Fibroblast of lung (primary cell): ENCODE data around the gene PARVG. TPM values are rescaled to one million over a fixed set of nuclear protein-coding genes. Genes with fewer than 3 reads are reported as not detected.
A peak's percentile ranks its signal among the peaks of the same experiment; 100 is the strongest.

Source experiments
- DNase-seq, 2 donors: peaks; one replicate each; pipeline versions ENCODE4 v3.0.0 to v3.0.0-alpha.2; 2010; ENCODE audit warnings: low read depth in 2 of 2
- H2AFZ ChIP-seq: 2 replicates; pipeline ENCODE4 v1.5.1; 2012; ENCODE audit warnings: low read length, control low read depth, inconsistent platforms
- H3K27ac ChIP-seq: 2 replicates; pipeline ENCODE4 v1.5.1; 2011; ENCODE audit warnings: low read length, control low read depth; ENCODE audit not compliant: insufficient read depth
- H3K27me3 ChIP-seq: 2 replicates; pipeline ENCODE4 v1.5.1; 2011; ENCODE audit warnings: mild to moderate bottlenecking, low read length; ENCODE audit not compliant: control insufficient read depth, insufficient read depth
- H3K36me3 ChIP-seq: 2 replicates; pipeline ENCODE4 v1.5.1; 2011; ENCODE audit warnings: low read length; ENCODE audit not compliant: control insufficient read depth, insufficient read depth
- H3K4me1 ChIP-seq: 2 replicates; pipeline ENCODE4 v1.5.1; 2011; ENCODE audit warnings: low read length; ENCODE audit not compliant: control insufficient read depth, insufficient read depth; ENCODE audit errors: extremely low read depth
- H3K4me2 ChIP-seq: 2 replicates; pipeline ENCODE4 v1.5.1; 2011; ENCODE audit warnings: low read length, control low read depth; ENCODE audit not compliant: insufficient read depth; ENCODE audit errors: extremely low read depth
- H3K4me3 ChIP-seq, 4 experiments: fragments of 200-600 bp in 1 of 4; sonication (generic) in 1 of 4; replicated peaks in 1 of 4; 2 replicates each; pipeline ENCODE4 v1.5.1; 2011 to 2016; ENCODE audit warnings: low read length in 4 of 4, low read depth in 3 of 4, mild to moderate bottlenecking in 3 of 4, control low read depth in 2 of 4, inconsistent platforms in 1 of 4, mixed read lengths in 1 of 4; ENCODE audit not compliant: insufficient read depth in 1 of 4; ENCODE audit errors: control extremely low read depth in 1 of 4
- H3K79me2 ChIP-seq: 2 replicates; pipeline ENCODE4 v1.5.1; 2012; ENCODE audit warnings: mild to moderate bottlenecking, low read length, inconsistent platforms; ENCODE audit not compliant: control insufficient read depth, insufficient read depth
- H3K9ac ChIP-seq: 2 replicates; pipeline ENCODE4 v1.5.1; 2011; ENCODE audit warnings: mild to moderate bottlenecking, low read length, control low read depth; ENCODE audit not compliant: insufficient read depth
- H3K9me3 ChIP-seq: 2 replicates; pipeline ENCODE4 v1.5.1; 2012; ENCODE audit warnings: low read depth, low read length; ENCODE audit not compliant: control insufficient read depth, insufficient read depth
- H4K20me1 ChIP-seq: 2 replicates; pipeline ENCODE4 v1.5.1; 2011; ENCODE audit warnings: low read length; ENCODE audit not compliant: control insufficient read depth, insufficient read depth; ENCODE audit errors: extremely low read depth
- CTCF ChIP-seq, 2 donors: IDR thresholded peaks in 1 of 2; conservative IDR thresholded peaks in 1 of 2; 1 replicate in 1 of 2; 2 replicates in 1 of 2; pipeline ENCODE4 v1.5.1; 2011 to 2012; ENCODE audit warnings: low read length in 2 of 2, control low read depth in 1 of 2, inconsistent platforms in 1 of 2, low read depth in 1 of 2, mild to moderate bottlenecking in 1 of 2
- EZH2 ChIP-seq: IDR thresholded peaks from 2 replicates; pipeline ENCODE4 v1.5.1; 2012; ENCODE audit warnings: low read length, control low read depth, mild to moderate bottlenecking; ENCODE audit errors: missing control alignments
- polyA plus RNA-seq, 2 donors: library from polyadenylated mRNA; depleted of rRNA in 1 of 2; stranded (reverse) in 1 of 2; unstranded in 1 of 2; fragments of >200 nt; gene quantifications; 2 replicates each; pipeline ENCODE4 v1.2.1, GENCODE V29; 2011 to 2012; ENCODE audit warnings: missing spikeins in 1 of 2
- total RNA-seq: library from RNA; depleted of rRNA; stranded (reverse); fragments of >200 nt; gene quantifications from 2 replicates; pipeline ENCODE4 v1.2.1, GENCODE V29; 2014

The PARVG gene
- total and polyA plus RNA-seq, 2 donors (not counting 1 experiment from before 2014, with no cell fraction given): not detected

GRCh38 chr22:44183287-44183588 lies 2.5 kb downstream of the PARVG start:
- H3K27ac ChIP-seq: no peak overlapping the region
- DNase-seq: no peak
- H3K9ac ChIP-seq: no peak overlapping the region
- no peaks in the 10 kb centered on the region for H4K20me1 ChIP-seq
- TF ChIP-seq EZH2 (no peak), CTCF (conservative IDR thresholded peaks at IDR 0.05 in 1 of 2, IDR thresholded peaks at IDR 0.05 in 1 of 2; ENCODE audit: low read depth in 1 of 2, low read length in 2 of 2) (no peak)
- H2AFZ ChIP-seq: no peak overlapping the region
- H3K36me3 ChIP-seq: no peaks in the 10 kb centered on the region
- no peak overlapping the region for H3K4me2 ChIP-seq
- peaks cover 8% of the 10 kb centered on the region for H3K27me3 ChIP-seq
- no peaks in the 10 kb centered on the region for H3K9me3 ChIP-seq
- no peaks in the 10 kb centered on the region for H3K79me2 ChIP-seq
- no peak overlapping the region for H3K4me3 ChIP-seq
- no peaks in the 10 kb centered on the region for H3K4me1 ChIP-seq

GRCh38 chr22:44184006-44184405 lies 3.3 kb downstream of the PARVG start:
- H3K27ac ChIP-seq: no peak overlapping the region
- TF ChIP-seq EZH2: no peak
- TF ChIP-seq CTCF (conservative IDR thresholded peaks at IDR 0.05 in 1 of 2, IDR thresholded peaks at IDR 0.05 in 1 of 2; ENCODE audit: low read depth in 1 of 2, low read length in 2 of 2): no peak
- no peak overlapping the region for H3K9ac ChIP-seq
- no peak overlapping the region for H3K4me3 ChIP-seq
- peaks cover 8% of the 10 kb centered on the region for H3K27me3 ChIP-seq
- no peaks in the 10 kb centered on the region for H4K20me1 ChIP-seq
- no peaks in the 10 kb centered on the region for H3K9me3 ChIP-seq
- DNase-seq: peak in 1 of 2 donors; percentile 56
- H2AFZ ChIP-seq: no peak overlapping the region
- no peak overlapping the region for H3K4me2 ChIP-seq
- H3K36me3 ChIP-seq: no peaks in the 10 kb centered on the region
- H3K4me1 ChIP-seq: no peaks in the 10 kb centered on the region
- H3K79me2 ChIP-seq: no peaks in the 10 kb centered on the region

- Histone ChIP-seq H3K9me3 (no peaks in the 10 kb centered on the region), H3K4me2 (no peak overlapping the region), H3K27me3 (no peaks in the 10 kb centered on the region), H3K4me3 (no peak overlapping the region), H3K4me1 (no peaks in the 10 kb centered on the region), H3K9ac (no peak overlapping the region), H2AFZ (no peak overlapping the region), H4K20me1 (no peaks in the 10 kb centered on the region), H3K27ac (no peak overlapping the region), H3K79me2 (no peaks in the 10 kb centered on the region), H3K36me3 (no peaks in the 10 kb centered on the region)
- TF ChIP-seq CTCF (conservative IDR thresholded peaks at IDR 0.05 in 1 of 2, IDR thresholded peaks at IDR 0.05 in 1 of 2; ENCODE audit: low read depth in 1 of 2, low read length in 2 of 2) (no peak), EZH2 (no peak)
- DNase-seq: no peak
Observed at GRCh38 chr22:44185237-44186120, 4.8 kb downstream of the PARVG start.
